H1 (cell line): ENCODE results near the gene ZNF775. TPM values are rescaled to one million over a fixed set of nuclear protein-coding genes. Genes with fewer than 3 reads are reported as not detected.

ENCODE experiments used
- CTCF ChIA-PET: fragments of 300-600 bp; sonication (Branson Sonifier 250); formaldehyde crosslinking; loops from one replicate; lab custom pipeline; 2021; ENCODE audit not compliant: partially characterized antibody; lab: Charles Lee
- POLR2A ChIA-PET: fragments of 300-600 bp; sonication (Branson Sonifier 250); formaldehyde crosslinking; loops from one replicate; lab custom pipeline; 2021; ENCODE audit warnings: inconsistent platforms; ENCODE audit not compliant: partially characterized antibody; lab: Charles Lee
- DNase-seq, 2 experiments: peaks; one replicate each; pipeline versions ENCODE4 v3.0.0 to v3.0.0-alpha.2; 2010 to 2022; ENCODE audit warnings: low spot score in 2 of 2, low read depth in 1 of 2, mixed read lengths in 1 of 2
- FAIRE-seq: peaks from 2 replicates; lab custom pipeline; 2011; peaks lifted over from hg19 to GRCh38; lab: Jason Lieb, UNC
- H2AFZ ChIP-seq: 2 replicates; pipeline ENCODE4 v1.8.1; 2012; ENCODE audit warnings: low read length, inconsistent platforms
- H2AK5ac ChIP-seq: 2 replicates; pipeline ENCODE4 v1.6.1; 2013; ENCODE audit warnings: low read depth, low read length
- H2BK120ac ChIP-seq: replicated peaks from 2 replicates; pipeline ENCODE3; 2013; ENCODE audit warnings: low read depth, low read length, inconsistent platforms
- H2BK12ac ChIP-seq: 2 replicates; pipeline ENCODE4 v1.6.1; 2013; ENCODE audit warnings: low read depth, low read length
- H2BK15ac ChIP-seq: 2 replicates; pipeline ENCODE4 v1.6.1; 2013; ENCODE audit warnings: low read length
- H2BK20ac ChIP-seq: 2 replicates; pipeline ENCODE4 v1.6.1; 2013; ENCODE audit warnings: low read length
- H2BK5ac ChIP-seq: 2 replicates; pipeline ENCODE4 v1.6.1; 2013; ENCODE audit warnings: low read depth, low read length
- H3K14ac ChIP-seq: 2 replicates; pipeline ENCODE4 v1.6.1; 2013; ENCODE audit warnings: inconsistent platforms; ENCODE audit not compliant: insufficient read length
- H3K18ac ChIP-seq: 2 replicates; pipeline ENCODE4 v1.6.1; 2013; ENCODE audit warnings: low read length; ENCODE audit errors: extremely low read depth
- H3K23ac ChIP-seq: 2 replicates; pipeline ENCODE4 v1.6.1; 2013; ENCODE audit warnings: inconsistent platforms; ENCODE audit not compliant: insufficient read length
- H3K23me2 ChIP-seq: 2 replicates; pipeline ENCODE4 v1.6.1; 2013; ENCODE audit warnings: low read depth, low read length
- H3K27ac ChIP-seq: 2 replicates; pipeline ENCODE4 v1.6.1; 2011; ENCODE audit warnings: low read depth, low read length, inconsistent platforms
- H3K27me3 ChIP-seq, 4 experiments: replicated peaks in 1 of 4; 1 replicate in 1 of 4; 2 replicates in 3 of 4; pipeline versions ENCODE4 v1.6.1 to v1.8.1; 2011 to 2013; ENCODE audit warnings: low read length in 3 of 4, mild to moderate bottlenecking in 3 of 4, inconsistent platforms in 2 of 4, mixed read lengths in 2 of 4, moderate library complexity in 1 of 4; ENCODE audit not compliant: control insufficient read depth in 3 of 4, insufficient read depth in 3 of 4; ENCODE audit errors: extremely low read depth in 1 of 4
- H3K36me3 ChIP-seq, 4 experiments: 2 replicates each; pipeline versions ENCODE4 v1.6.1 to v1.8.1; 2011 to 2013; ENCODE audit warnings: mild to moderate bottlenecking in 4 of 4, low read length in 3 of 4, moderate library complexity in 2 of 4, control low read depth in 1 of 4, inconsistent platforms in 1 of 4; ENCODE audit not compliant: insufficient read depth in 4 of 4, control insufficient read depth in 2 of 4
- H3K4ac ChIP-seq: replicated peaks from 2 replicates; pipeline ENCODE3; 2013; ENCODE audit warnings: low read length, low read depth, mixed read lengths, inconsistent platforms; ENCODE audit not compliant: insufficient read length
- H3K4me1 ChIP-seq, 4 experiments: replicated peaks in 1 of 4; 1 replicate in 1 of 4; 2 replicates in 3 of 4; pipeline versions ENCODE4 v1.6.1 to v1.8.1; 2011 to 2013; ENCODE audit warnings: low read length in 3 of 4, inconsistent platforms in 2 of 4, mixed read lengths in 1 of 4; ENCODE audit not compliant: insufficient read depth in 4 of 4, control insufficient read depth in 3 of 4
- H3K4me2 ChIP-seq, 2 experiments: 2 replicates each; pipeline versions ENCODE4 v1.6.1 to v1.8.1; 2011 to 2013; ENCODE audit warnings: low read depth in 2 of 2, low read length in 2 of 2, control low read depth in 1 of 2, inconsistent platforms in 1 of 2, mild to moderate bottlenecking in 1 of 2; ENCODE audit not compliant: insufficient read depth in 1 of 2
- H3K4me3 ChIP-seq, 4 experiments: fragments of 200-600, 300-600 bp in 1 of 4; sonication (generic), shearing (Covaris generic), sonication (Bioruptor Twin) in 1 of 4; 2 replicates each; pipeline versions ENCODE4 v1.5.1 to v1.8.1; 2011 to 2016; ENCODE audit warnings: low read length in 4 of 4, low read depth in 3 of 4, control low read depth in 2 of 4, inconsistent platforms in 2 of 4, mild to moderate bottlenecking in 2 of 4, mixed read lengths in 1 of 4, moderate library complexity in 1 of 4; ENCODE audit not compliant: insufficient read depth in 2 of 4; ENCODE audit errors: extremely low read depth in 1 of 4
- H3K56ac ChIP-seq: replicated peaks from 2 replicates; pipeline ENCODE3; 2013; ENCODE audit warnings: low read depth, mild to moderate bottlenecking, mixed read lengths, low read length, inconsistent platforms; ENCODE audit not compliant: insufficient read length
- H3K79me1 ChIP-seq: 2 replicates; pipeline ENCODE4 v1.6.1; 2013; ENCODE audit warnings: low read depth, low read length, control low read depth
- H3K79me2 ChIP-seq, 2 experiments: 2 replicates each; pipeline versions ENCODE4 v1.6.1 to v1.8.1; 2012 to 2013; ENCODE audit warnings: low read length in 2 of 2, mild to moderate bottlenecking in 2 of 2, inconsistent platforms in 1 of 2; ENCODE audit not compliant: insufficient read depth in 2 of 2, control insufficient read depth in 1 of 2
- H3K9ac ChIP-seq, 4 experiments: replicated peaks in 1 of 4; 1 replicate in 1 of 4; 2 replicates in 3 of 4; pipeline versions ENCODE4 v1.6.1 to v1.8.1; 2011 to 2013; ENCODE audit warnings: low read depth in 3 of 4, low read length in 3 of 4, control low read depth in 2 of 4, mild to moderate bottlenecking in 2 of 4, moderate library complexity in 2 of 4, inconsistent platforms in 1 of 4; ENCODE audit errors: extremely low read depth in 1 of 4
- H3K9me3 ChIP-seq, 2 experiments: 2 replicates each; pipeline versions ENCODE4 v1.6.1 to v1.8.1; 2012 to 2013; ENCODE audit warnings: mild to moderate bottlenecking in 2 of 2, moderate library complexity in 2 of 2, control low read depth in 1 of 2, inconsistent platforms in 1 of 2, low read depth in 1 of 2, low read length in 1 of 2, mixed read lengths in 1 of 2; ENCODE audit not compliant: insufficient read depth in 2 of 2
- H4K20me1 ChIP-seq, 2 experiments: replicated peaks in 1 of 2; 2 replicates each; pipeline versions ENCODE3 to v1.8.1; 2011 to 2013; ENCODE audit warnings: inconsistent platforms in 2 of 2, low read length in 2 of 2, mild to moderate bottlenecking in 1 of 2; ENCODE audit not compliant: insufficient read depth in 2 of 2, control insufficient read depth in 1 of 2
- H4K5ac ChIP-seq: 2 replicates; pipeline ENCODE4 v1.6.1; 2013; ENCODE audit warnings: low read length, low read depth, mixed read lengths, inconsistent platforms; ENCODE audit not compliant: insufficient read length
- H4K8ac ChIP-seq: 2 replicates; pipeline ENCODE4 v1.8.0; 2013; ENCODE audit warnings: mild to moderate bottlenecking, moderate library complexity, low read length, inconsistent platforms; ENCODE audit not compliant: insufficient read depth; ENCODE audit errors: extremely low read depth
- H4K91ac ChIP-seq: replicated peaks from 2 replicates; pipeline ENCODE3; 2013; ENCODE audit warnings: low read length, mixed read lengths, inconsistent platforms; ENCODE audit not compliant: insufficient read length
- NRF1 ChIP-seq: IDR thresholded peaks from 2 replicates; pipeline ENCODE4 v1.6.1; 2011; ENCODE audit warnings: mild to moderate bottlenecking, low read depth, low read length, improper control_type of control experiment
- RAD21 ChIP-seq, 2 experiments: IDR thresholded peaks in 1 of 2; conservative IDR thresholded peaks in 1 of 2; 2 replicates each; pipeline ENCODE4 v1.6.1; 2011; ENCODE audit warnings: low read depth in 2 of 2, low read length in 2 of 2, improper control_type of control experiment in 1 of 2, inconsistent platforms in 1 of 2, mild to moderate bottlenecking in 1 of 2, moderate library complexity in 1 of 2
- SUZ12 ChIP-seq: fragments of 200-600 bp; sonication (generic); IDR thresholded peaks from 2 replicates; pipeline ENCODE4 v1.6.1; 2012; ENCODE audit warnings: mild to moderate bottlenecking, inconsistent platforms, low read length, moderate library complexity, mixed read lengths
- WGBS, 2 experiments: shearing (Covaris generic) in 1 of 2; methylation state at CpG; one replicate each; pipeline versions ENCODE4 v1.1.6 to v1.1.7; 2013 to 2015; ENCODE audit warnings: low lambda C conversion rate in 2 of 2, mixed read lengths in 2 of 2, inconsistent platforms in 1 of 2, low coverage in 1 of 2, missing lambda C conversion rate in 1 of 2; ENCODE audit not compliant: insufficient replicate concordance in 2 of 2, insufficient coverage in 1 of 2, insufficient read length in 1 of 2; ENCODE audit errors: extremely low coverage in 1 of 2, missing lambda C conversion rate in 1 of 2; 5-methylcytosine and 5-hydroxymethylcytosine counted together
- polyA plus RNA-seq, 7 experiments: library from polyadenylated mRNA; depleted of rRNA in 3 of 7; stranded (reverse) in 5 of 7; unstranded in 2 of 7; fragments of >200 nt in 5 of 7; fragments of 200-250 nt in 2 of 7; gene quantifications; 1 replicate in 5 of 7; 2 replicates in 1 of 7; 4 replicates in 1 of 7; pipeline versions ENCODE4 v1.2.1 to v1.2.3, GENCODE V29; 2011 to 2013; ENCODE audit warnings: missing spikeins in 2 of 7, mixed read lengths in 2 of 7
- total RNA-seq: library from RNA; stranded (reverse); fragmentation: NEBNext Ultra II Directional; extraction: Animal tissue kit (Norgen Biotek cat#: 25700); gene quantifications from 2 replicates; pipeline ENCODE4 v1.2.1, GENCODE V29; 2021

ZNF775 gene
- total and polyA plus RNA-seq, 2 of the 8 experiments (the other 6 are each of a cell fraction or from before 2014, with no cell fraction given): 13.6 to 21.5 TPM

DNA sequence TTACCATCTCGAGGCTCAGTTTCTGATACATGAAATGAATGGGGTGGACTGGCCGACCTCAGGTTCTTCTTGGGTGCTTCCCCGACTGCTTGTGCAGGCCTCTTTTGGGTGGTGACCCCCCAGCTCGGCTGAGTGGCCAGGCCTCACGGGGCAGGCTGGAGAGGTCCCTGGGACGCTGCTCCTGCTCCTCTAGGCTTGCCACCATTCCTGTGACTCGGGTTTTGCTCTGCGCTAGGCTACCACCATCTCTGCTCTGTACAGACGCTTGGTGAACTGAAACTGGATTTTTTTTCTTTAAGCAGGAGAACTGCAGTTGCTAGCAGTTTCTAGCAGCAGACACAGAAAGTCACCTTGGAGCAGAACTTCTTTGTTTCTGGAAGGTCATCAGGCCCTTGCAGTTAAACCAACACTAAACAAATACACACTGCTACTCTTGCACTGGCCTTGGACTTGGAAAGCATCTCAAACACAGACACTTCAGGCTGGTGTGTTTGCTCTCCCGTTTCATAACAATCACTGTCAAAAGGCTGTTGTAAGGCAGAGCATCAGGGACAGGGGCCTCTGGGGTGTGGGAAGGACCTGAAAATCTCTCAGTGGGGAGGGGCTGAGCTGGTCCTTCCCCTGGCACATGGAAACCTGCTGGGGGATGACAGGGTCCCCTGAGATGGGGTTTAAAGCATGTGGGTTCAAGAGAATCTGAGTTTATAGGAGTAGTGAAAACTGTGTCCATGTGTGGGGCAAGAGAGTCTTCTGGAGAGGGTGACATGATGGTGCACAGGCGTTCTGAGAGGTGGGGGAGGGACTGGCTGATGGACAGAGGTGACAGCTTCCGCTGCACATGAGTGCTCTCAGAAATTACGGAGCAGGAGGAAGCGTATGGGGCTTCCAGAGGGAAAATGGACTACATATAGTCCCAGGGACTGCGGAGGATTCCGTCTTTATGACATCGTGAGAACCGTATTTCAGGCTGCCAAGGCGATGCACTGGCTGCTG lies 36.3 kb downstream of the ZNF775 start:
- no peak overlapping the region for H3K9ac ChIP-seq
- no peak overlapping the region for H3K27ac ChIP-seq
- H3K18ac ChIP-seq: no peak overlapping the region
- H4K91ac ChIP-seq: peak overlapping the region; percentile 67
- H2BK15ac ChIP-seq: peak overlapping the region; percentile 97
- no peak overlapping the region for H3K56ac ChIP-seq
- H3K4me3 ChIP-seq: no peak overlapping the region
- H2AK5ac ChIP-seq: no peak overlapping the region
- H3K23me2 ChIP-seq: no peaks in the 10 kb centered on the region
- no peaks in the 10 kb centered on the region for H3K9me3 ChIP-seq
- no peaks in the 10 kb centered on the region for H3K79me1 ChIP-seq
- no peak for TF ChIP-seq NRF1
- no peak for TF ChIP-seq RAD21 (IDR thresholded peaks at IDR 0.05 in 1 of 2, conservative IDR thresholded peaks at IDR 0.05 in 1 of 2; ENCODE audit: low read depth in 2 of 2, low read length in 2 of 2)
- no peak for TF ChIP-seq SUZ12
- H2AFZ ChIP-seq: no peak overlapping the region
- peaks cover 0 to 3% (median 0%) of the 10 kb centered on the region in 4 experiments; a peak in 2 of 7 replicates for H3K4me1 ChIP-seq
- ChIA-PET POLR2A (interaction anchor here (0.6 to 14.9 kb wide), 7 partner anchors 10 to 352 kb away, joined by 3 to 164 read pairs (median 3); a partner anchor contains a TSS), CTCF (interaction anchor here (0.5 to 2.2 kb wide), 5 partner anchors 14 to 99 kb away, joined by 3 to 5 read pairs (median 3); no protein-coding TSS in a partner anchor)
- no peak overlapping the region for H4K5ac ChIP-seq
- H3K27me3 ChIP-seq: no peaks in the 10 kb centered on the region
- no peaks in the 10 kb centered on the region for H3K79me2 ChIP-seq
- H3K14ac ChIP-seq: no peak overlapping the region
- H2BK12ac ChIP-seq: no peak overlapping the region
- H3K23ac ChIP-seq: no peak overlapping the region
- no peak overlapping the region for H3K4me2 ChIP-seq
- peaks cover 0 to 16% (median 6%) of the 10 kb centered on the region in 4 experiments; a peak in 5 of 8 replicates for H3K36me3 ChIP-seq
- FAIRE-seq (no peak), DNase-seq (peak in 1 of 2 experiments; percentile 41)
- no peak overlapping the region; the same call in 1 of the 2 replicates for H4K8ac ChIP-seq
- H4K20me1 ChIP-seq: peaks cover 0 to 3% of the 10 kb centered on the region in 2 experiments
- H2BK20ac ChIP-seq: peak overlapping the region; percentile 35; the same call in 1 of the 2 replicates
- 91% methylated on average over 19 of the region's 19 CpGs; no CpG with 5 or more reads in 1 of the 2 experiments for WGBS, 2 experiments
- no peak overlapping the region for H3K4ac ChIP-seq
- no peak overlapping the region for H2BK120ac ChIP-seq
- H2BK5ac ChIP-seq: 0 out of 2 replicates have a peak overlapping the region, but pooled peaks have one; percentile 28
